ENCODE results near the gene ACTR3. TPM values are rescaled to one million over a fixed set of nuclear protein-coding genes. Genes with fewer than 3 reads are reported as not detected.

ACTR3 gene
- total RNA-seq, 1 donor from 2014 or later, result 175 TPM

- Mint-ChIP-seq H3K27ac (no peak overlapping the region), H3K4me3 (no peak overlapping the region), H3K4me1 (ENCODE audit: unreplicated experiment) (no peaks in the 10 kb centered on the region), H3K9me3 (no peaks in the 10 kb centered on the region), H3K36me3 (no peaks in the 10 kb centered on the region), H3K27me3 (no peaks in the 10 kb centered on the region)
- DNase-seq (ENCODE audit: extremely low spot score, unreplicated experiment), result no peak
- TF ChIP-seq CTCF (conservative IDR thresholded peaks at IDR 0.05), result no peak
These were observed 74.5 kb downstream of the ACTR3 start for GRCh38 chr2:113964436-113964835.

- Mint-ChIP-seq H3K36me3 (no peaks in the 10 kb centered on the region), H3K27me3 (no peaks in the 10 kb centered on the region), H3K4me3 (no peak overlapping the region), H3K4me1 (ENCODE audit: unreplicated experiment) (no peaks in the 10 kb centered on the region), H3K27ac (no peak overlapping the region), H3K9me3 (no peaks in the 10 kb centered on the region)
- TF ChIP-seq CTCF (conservative IDR thresholded peaks at IDR 0.05), result no peak
- no peak for DNase-seq (ENCODE audit: extremely low spot score, unreplicated experiment)
These were observed 75.3 kb downstream of the ACTR3 start for GRCh38 chr2:113965228-113965627.

- no peak for DNase-seq (ENCODE audit: extremely low spot score, unreplicated experiment)
- no peaks in the 10 kb centered on the region for H3K4me1 Mint-ChIP-seq (ENCODE audit: unreplicated experiment)
- TF ChIP-seq CTCF (conservative IDR thresholded peaks at IDR 0.05), result peak; percentile 71
- no peaks in the 10 kb centered on the region for H3K36me3 Mint-ChIP-seq
- H3K9me3 Mint-ChIP-seq, result no peaks in the 10 kb centered on the region
- H3K27me3 Mint-ChIP-seq, result no peaks in the 10 kb centered on the region
- no peak overlapping the region for H3K4me3 Mint-ChIP-seq
- H3K27ac Mint-ChIP-seq, result no peak overlapping the region
These were observed 75.8 kb downstream of the ACTR3 start for GRCh38 chr2:113965644-113966043.

- TF ChIP-seq CTCF (conservative IDR thresholded peaks at IDR 0.05), result no peak
- Mint-ChIP-seq H3K4me1 (ENCODE audit: unreplicated experiment) (no peaks in the 10 kb centered on the region), H3K4me3 (no peak overlapping the region), H3K27ac (no peak overlapping the region), H3K9me3 (no peaks in the 10 kb centered on the region), H3K36me3 (no peaks in the 10 kb centered on the region), H3K27me3 (no peaks in the 10 kb centered on the region)
- no peak for DNase-seq (ENCODE audit: extremely low spot score, unreplicated experiment)
These were observed 76.3 kb downstream of the ACTR3 start for GRCh38 chr2:113966171-113966570.

GRCh38 chr2:113966832-113967231 lies 76.9 kb downstream of the ACTR3 start:
- Mint-ChIP-seq H3K36me3 (peaks cover 1% of the 10 kb centered on the region), H3K4me1 (ENCODE audit: unreplicated experiment) (no peaks in the 10 kb centered on the region), H3K9me3 (no peaks in the 10 kb centered on the region), H3K27ac (no peak overlapping the region), H3K27me3 (no peaks in the 10 kb centered on the region), H3K4me3 (no peak overlapping the region)
- no peak for DNase-seq (ENCODE audit: extremely low spot score, unreplicated experiment)
- TF ChIP-seq CTCF (conservative IDR thresholded peaks at IDR 0.05), result no peak

- no peak for TF ChIP-seq CTCF (conservative IDR thresholded peaks at IDR 0.05)
- no peaks in the 10 kb centered on the region for H3K27me3 Mint-ChIP-seq
- peaks cover 4% of the 10 kb centered on the region for H3K36me3 Mint-ChIP-seq
- H3K4me3 Mint-ChIP-seq, result no peak overlapping the region
- no peaks in the 10 kb centered on the region for H3K4me1 Mint-ChIP-seq (ENCODE audit: unreplicated experiment)
- H3K9me3 Mint-ChIP-seq, result no peaks in the 10 kb centered on the region
- no peak for DNase-seq (ENCODE audit: extremely low spot score, unreplicated experiment)
- H3K27ac Mint-ChIP-seq, result no peak overlapping the region
These were observed 77.4 kb downstream of the ACTR3 start for GRCh38 chr2:113967272-113967671.
